NCI-H226 (cell line): ENCODE results near the gene SOWAHC.
"Not testable (repeated sequence)": the region's sequence is repeated elsewhere in the genome, so short reads cannot be mapped to it uniquely, and the experiment has no call there.

ENCODE experiments used
- DNase-seq: peaks from one replicate; pipeline ENCODE4 v3.0.0-alpha.2; 2015

SOWAHC gene

DNA sequence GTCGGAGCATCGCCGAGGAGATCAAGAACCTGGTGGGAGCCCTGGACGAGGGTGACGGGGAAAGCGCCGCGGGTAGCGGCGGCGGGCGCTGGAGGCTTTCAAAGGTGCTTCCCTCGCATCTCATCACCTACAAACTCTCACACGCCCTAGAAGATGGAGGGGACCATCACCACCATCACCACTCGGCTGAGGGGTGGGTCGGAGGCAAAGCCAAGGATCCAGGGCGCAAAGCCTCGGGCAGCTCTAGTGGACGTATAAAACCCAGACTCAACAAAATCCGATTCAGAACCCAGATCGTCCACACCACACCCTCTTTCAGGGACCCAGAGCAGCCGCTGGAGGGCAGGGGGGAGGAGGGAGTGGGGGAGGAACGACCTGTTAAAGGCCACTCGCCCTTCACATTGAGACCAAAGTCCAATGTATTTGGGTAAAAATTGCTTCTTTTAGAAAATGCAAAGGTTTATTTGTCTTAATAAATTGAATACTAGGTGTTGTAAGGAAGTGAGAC, 1.5 kb downstream of the SOWAHC start:
- no peak for DNase-seq

GRCh38 chr2:109616184-109616583, 2.0 kb downstream of the SOWAHC start:
- DNase-seq: no peak

GRCh38 chr2:109619032-109619615, 5.0 kb downstream of the SOWAHC start:
- DNase-seq: no peak

DNA sequence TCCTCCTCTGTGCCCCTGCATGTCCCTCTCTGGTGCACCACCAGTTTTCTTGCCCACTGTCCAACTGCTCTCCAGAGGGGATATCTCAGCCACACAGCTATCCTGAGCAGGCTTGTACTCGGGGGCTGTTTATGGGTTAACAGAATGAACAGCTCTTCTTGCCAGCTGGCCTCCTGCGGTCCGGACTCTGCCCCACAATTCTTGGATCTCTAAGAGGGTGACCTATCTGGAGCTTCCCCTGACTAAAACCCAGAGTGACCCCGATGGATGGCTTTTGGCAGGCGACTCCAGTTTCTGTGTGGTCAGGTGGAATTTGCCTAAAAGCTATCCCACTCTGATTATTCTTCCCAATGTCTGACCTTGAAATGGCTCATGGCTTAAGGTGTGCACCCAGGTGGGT, 9.1 kb downstream of the SOWAHC start:
- no peak for DNase-seq

- DNase-seq: no peak
Measured at GRCh38 chr2:109623923-109624322, 9.8 kb downstream of the SOWAHC start.

DNA sequence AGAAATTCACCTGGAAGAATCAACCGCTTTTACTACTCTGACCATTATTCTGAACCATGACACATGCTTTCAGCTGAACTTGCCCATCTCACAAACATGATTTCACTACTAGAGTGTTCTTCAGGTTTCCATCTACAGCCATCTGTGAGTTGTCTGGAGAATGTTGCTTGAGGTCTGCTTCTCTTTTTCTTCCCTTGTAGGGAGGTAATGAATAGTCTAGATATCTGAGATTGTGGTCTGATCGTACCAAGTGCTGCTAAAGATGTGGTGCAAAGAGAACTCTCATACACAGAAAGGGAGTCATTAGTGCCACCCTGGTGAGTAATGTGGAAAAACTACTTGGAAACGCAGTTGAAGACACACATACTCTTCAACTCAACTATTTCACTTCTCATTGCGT, 10.2 kb downstream of the SOWAHC start:
- no peak for DNase-seq

- DNase-seq: not testable (repeated sequence)
Measured at GRCh38 chr2:109628321-109628720, 14.2 kb downstream of the SOWAHC start.

DNA sequence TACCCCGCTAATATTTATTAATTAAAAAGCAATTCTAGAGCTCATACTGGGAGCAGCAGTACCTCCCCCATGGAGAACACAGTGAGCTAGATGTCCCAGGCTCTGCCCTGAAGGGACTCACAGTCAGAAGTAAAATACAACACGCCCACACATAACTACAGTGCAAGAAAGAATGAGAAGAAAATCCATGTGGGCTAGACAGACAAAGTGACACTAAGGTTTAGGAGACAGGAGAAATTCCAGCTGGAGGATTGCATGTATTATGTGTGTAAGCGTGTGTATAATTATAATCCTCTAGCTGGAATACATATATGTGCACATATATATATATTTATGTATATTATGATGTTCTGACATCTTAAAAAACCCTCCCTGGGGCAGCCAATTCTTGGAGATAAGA, 15.7 kb downstream of the SOWAHC start:
- no peak for DNase-seq

DNA sequence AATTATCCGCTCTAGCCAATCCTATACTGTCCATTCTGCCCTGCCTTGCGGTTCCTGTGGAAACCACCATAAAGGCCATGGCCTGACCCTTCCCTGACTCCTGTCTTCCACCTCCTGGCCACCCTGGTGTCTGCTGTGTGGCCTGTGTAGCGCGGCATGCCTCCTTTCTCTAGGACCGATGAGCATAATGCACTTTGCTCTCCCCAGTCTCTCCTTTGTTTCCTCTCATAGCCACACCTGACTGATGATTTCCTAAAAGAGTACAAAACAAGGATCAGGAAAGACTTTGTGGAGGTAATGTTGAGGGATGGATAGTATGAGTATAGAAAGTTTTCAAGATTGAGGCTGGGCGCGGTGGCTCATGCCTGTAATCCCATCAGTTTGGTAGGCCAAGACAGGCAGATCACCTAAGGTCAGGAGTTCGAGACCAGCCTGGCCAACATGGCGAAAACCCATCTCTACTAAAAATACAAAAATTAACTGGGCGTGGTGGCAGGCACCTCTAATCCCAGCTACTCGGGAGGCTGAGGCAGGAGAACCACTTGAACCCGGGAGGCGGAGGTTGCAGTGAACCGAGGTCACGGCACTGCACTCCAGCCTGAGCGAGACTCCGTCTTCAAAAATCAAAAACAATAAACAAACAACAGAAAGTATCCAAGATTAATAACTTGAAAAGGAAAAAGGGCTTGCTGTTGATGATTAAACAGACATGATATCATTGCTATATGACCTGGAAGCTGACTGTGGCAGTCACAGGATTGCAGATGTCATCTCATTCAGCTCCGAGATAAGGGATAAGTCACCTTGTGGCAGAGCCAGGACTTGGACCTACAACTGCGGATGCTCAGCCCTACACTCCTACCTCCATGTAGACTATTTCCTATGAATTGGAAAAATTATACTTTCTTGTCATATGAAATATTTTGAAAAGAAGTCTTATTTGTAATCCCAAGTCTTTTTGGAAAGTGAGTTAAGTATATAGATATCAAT, 16.6 kb downstream of the SOWAHC start:
- no peak for DNase-seq

- DNase-seq: no peak
Measured at GRCh38 chr2:109631741-109632140, 17.6 kb downstream of the SOWAHC start.

DNA sequence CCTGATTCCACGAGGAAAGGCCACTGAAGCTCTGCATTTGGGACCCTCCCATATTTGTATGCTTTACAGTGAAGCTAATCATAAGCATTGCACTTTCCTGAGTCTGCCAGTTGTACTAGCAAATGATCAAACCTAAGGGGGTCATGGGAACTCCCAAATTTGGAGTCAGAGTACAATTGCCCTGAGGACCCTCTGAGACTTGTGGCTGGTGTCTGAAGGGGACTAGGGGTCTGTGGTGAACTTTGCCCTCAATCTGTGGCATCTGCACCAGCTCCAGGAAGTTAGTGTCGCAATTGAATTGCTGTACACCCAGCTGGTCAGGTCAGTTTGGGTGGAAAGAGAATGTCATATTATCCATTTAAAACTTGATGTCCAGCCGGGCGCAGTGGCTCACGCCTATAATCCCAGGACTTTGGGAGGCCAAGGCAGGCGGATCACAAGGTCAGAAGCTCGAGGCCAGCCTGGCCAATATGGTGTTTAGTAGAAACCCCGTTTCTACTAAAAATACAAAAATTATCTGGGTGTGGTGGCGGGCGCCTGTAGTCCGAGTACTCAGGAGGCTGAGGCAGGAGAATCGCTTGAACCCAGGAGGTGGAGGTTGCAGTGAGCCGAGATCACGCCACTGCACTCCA, 18.1 kb downstream of the SOWAHC start:
- no peak for DNase-seq

DNA sequence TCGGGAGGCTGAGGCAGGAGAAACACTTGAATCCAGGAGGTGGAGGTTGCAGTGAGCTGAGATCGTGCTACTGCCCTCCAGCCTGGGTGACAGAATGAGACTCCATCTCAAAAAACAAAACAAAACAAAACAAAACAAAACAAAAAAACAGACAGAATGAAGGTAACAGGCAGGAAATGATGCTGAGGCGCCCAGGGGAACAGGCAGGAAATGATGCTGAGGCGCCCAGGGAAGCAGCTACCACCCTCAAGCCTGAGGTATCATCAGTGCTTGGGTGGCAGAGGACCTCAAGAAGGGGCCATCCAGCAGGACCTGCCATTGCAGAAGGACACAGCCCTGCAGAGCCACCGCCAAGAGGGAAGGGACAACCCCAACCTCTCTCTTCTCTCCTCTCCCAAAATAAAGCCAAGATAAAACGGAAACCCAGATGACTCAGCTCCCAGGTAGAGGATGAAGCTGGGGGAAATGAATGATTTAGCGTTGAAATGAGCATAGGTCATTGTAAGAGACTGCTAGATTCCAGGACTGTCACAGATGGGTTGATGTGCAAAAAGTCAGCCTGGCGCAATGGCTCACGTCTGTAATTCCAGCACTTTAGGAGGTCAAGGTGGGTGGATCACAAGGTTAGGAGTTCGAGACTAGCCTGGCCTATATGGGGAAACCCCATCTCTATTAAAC, 19.3 kb downstream of the SOWAHC start:
- no peak for DNase-seq

DNA sequence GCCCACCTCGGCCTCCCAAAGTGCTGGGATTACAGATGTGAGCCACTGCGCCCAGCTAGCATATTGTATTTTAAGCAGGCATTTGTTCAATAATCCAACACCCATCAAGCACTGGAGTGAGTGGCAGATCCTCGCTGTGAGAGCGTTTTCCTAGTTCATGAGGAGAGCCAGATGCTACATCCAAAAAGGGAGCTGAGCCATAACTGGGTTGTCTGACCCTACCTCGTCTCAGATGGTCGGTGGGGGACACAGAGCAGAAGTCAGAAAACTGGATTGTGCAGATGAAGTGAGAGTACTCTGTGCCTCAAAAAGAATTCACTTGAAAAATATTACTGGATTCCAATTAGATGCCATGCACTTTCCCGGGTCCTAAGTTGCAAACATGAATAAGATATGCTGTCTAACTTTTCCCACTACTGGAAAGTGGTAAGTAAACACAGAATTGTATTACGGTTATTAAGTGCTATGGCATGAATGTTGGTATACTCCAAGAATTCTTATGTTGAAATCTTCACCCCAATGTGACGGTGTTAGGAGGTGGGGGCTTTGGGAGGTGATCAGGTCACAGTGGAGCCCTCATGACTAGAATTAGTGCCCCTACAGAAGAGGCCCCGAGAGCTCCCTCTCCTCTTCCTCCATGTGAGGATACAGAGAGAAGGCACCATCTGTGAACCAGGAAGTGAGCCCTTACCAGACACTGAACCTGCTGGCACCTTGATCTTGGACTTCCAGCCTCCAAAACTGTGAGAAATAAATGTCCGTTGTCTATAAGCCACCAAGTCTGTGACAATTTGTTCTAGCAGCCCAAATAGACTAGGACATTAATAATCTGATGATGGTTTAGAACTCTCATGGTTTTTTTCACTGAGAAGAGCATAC, 21.5 kb downstream of the SOWAHC start:
- DNase-seq: no peak

DNA sequence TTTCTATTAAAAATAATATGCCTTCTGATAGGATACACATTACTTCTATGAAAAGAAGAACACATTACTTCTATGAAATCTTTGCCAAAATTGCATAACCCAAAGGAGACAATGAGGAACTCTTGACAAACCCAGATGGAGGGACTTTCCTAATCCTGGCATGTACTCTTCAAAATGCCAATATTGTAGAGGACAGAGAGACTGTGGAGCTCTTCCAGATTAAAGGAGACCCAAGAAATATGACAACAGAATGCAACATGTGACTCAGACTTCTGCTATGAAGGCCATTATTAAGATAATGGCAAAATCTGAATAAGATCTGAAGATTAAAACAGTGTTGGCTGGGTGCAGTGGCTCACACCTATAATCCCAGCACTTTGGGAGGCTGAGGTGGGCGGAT, 22.2 kb downstream of the SOWAHC start:
- DNase-seq: no peak

GRCh38 chr2:109637749-109638570, 23.8 kb downstream of the SOWAHC start:
- DNase-seq: peak; percentile 40

DNA sequence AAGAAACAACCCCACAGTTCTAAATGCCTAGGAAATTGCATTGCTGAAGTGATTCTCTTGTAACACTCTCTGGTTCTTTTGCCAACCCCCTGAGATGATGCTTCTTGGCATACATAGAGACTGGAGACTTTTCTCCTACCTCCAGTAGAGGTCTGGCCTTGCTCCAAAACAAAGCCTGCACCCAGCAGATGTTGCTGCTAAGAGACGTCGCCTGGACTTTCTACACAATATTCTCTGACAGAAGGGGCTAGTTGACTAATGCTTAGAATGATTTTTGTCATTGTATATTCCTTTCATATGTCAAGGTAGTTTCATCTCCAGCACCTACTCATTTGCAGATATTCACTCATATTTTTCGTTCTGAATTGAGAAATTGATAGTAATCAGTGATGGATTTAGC, 24.6 kb downstream of the SOWAHC start:
- no peak for DNase-seq

DNA sequence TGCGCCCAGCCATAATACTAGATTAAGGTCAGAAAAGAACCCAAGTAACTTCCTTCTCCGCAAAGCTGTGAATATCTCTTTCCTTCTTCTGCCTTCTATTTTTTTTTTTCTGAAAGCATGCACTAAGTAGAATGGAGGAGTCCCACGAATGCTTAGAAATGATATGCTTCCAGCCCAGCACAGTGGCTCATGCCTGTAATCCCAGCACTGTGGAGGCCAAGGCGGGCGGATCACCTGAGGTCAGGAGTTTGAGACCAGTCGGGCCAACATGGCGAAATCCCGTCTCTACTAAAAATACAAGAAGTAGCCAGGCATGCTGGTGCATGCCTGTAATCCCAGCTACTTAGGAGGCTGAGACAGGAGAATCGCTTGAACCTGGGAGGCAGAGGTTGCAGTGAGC, 25.8 kb downstream of the SOWAHC start:
- DNase-seq: not testable (repeated sequence)

DNA sequence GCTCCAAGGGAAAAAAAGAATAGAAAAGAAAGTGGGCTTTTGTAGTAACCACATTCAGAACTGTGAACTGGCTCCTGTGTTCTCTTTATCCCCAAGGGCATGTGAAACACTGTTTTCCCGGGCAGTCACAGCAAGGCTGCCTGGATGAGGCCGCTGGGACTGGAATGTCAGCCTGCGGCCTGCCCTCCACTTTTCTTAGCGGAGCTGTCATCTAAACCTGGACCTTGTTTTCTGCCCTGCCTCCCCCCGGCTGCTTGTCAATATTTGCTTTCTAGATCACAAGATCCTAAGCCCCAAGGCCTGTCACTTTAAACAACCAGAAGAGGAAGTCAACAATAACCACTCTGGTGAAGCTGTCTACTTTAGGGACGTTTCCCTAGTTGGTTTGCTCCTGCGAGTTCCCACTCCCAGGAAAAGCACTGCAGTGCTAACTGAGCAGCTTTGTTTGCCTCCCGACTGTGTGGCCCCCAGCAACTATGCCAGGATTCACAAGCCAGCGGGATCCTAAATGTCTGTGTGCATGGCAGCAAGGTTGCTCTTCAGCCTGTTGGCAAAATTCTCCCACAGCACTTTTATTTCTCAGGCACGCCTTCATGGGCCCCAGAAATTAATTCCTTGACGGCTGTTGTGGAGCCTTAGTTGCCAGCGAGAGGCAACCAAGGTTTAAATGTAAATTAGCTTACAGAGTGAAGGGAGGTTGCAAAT, 30.6 kb downstream of the SOWAHC start:
- no peak for DNase-seq

DNA sequence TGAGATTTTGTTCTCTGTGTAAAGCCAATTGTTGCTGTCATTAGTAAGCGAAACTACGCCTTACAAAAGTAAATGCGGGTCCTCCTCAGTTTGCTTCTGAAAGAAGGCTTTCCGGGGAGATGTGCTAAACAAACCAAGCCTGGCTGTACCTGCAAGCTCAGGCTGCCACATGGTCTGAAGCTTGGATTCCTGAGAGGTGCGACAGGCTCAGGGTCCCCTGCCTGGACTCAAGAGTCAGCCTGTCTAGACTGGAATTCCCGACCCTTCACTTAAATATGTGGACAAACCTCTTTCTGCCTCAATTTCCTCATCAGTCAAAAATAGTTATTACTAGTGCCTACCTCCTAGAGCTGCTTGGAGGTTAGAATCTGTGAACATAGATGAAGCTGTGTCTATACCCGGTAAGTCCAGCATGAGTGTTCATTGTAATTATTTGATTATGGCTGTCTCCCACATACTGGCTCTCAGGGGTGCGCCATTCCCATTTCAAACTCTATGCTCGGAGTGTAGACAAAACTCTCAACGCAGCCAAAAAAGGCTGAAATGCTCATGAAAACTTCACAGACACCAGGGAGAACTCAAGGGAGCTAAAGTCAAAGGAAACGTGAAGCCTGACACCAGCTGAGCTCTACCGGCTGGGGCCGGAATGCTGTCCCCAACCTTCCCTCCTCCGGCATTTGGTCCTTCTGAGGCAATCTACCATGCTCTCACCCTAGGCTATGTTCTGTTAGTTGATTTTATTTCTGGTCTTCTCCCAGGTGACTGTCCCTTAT, 31.4 kb downstream of the SOWAHC start:
- DNase-seq: no peak

DNA sequence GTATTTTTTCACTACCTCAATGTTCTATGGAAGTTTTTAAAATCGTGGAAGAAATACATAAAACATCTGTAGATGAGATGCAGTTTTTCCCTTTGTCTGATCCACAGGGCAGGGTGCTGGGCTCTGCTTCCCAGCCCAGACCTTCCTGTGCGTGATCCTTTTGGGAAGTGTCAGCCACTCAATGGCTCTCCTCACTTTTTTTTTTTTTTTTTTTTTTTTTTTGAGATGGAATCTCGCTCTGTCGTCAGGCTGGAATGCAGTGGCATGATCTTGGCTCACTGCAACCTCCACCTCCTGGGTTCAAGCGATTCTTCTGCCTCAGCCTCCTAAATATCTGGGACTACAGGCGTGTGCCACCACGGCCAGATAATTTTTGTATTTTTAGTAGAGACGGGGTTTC, 32.8 kb downstream of the SOWAHC start:
- peak; percentile 10 for DNase-seq
